HCT116 (cell line): ENCODE measurements around the gene ANTKMT.

Experiments used
- CEBPB ChIP-seq: IDR thresholded peaks from 2 replicates; pipeline ENCODE4 v1.6.1; 2012; ENCODE audit warnings: low read depth
- EGR1 ChIP-seq: IDR thresholded peaks from 2 replicates; pipeline ENCODE4 v1.6.1; 2012; ENCODE audit warnings: low read depth
- ELF1 ChIP-seq: IDR thresholded peaks from 2 replicates; pipeline ENCODE4 v1.6.1; 2012; ENCODE audit warnings: low read depth, borderline replicate concordance
- EZH2 ChIP-seq: fragments of 200-600 bp; sonication (generic); IDR thresholded peaks from 2 replicates; pipeline ENCODE4 v1.6.1; 2017; ENCODE audit warnings: antibody characterized with exemption, mixed run types
- POLR2A ChIP-seq: IDR thresholded peaks from 2 replicates; pipeline ENCODE4 v1.7.0; 2011; ENCODE audit warnings: borderline replicate concordance; ENCODE audit not compliant: insufficient read depth, insufficient read length; ENCODE audit errors: extremely low read depth
- POLR2AphosphoS5 ChIP-seq: IDR thresholded peaks from 2 replicates; pipeline ENCODE4 v1.6.1; 2011; ENCODE audit warnings: mild to moderate bottlenecking, low read depth, low read length, moderate library complexity
- RAD21 ChIP-seq: IDR thresholded peaks from 2 replicates; pipeline ENCODE4 v1.6.1; 2012; ENCODE audit warnings: low read depth, mild to moderate bottlenecking
- SP1 ChIP-seq: IDR thresholded peaks from 2 replicates; pipeline ENCODE4 v1.6.1; 2012; ENCODE audit warnings: low read depth
- ZFX ChIP-seq: fragments of 450-650 bp; IDR thresholded peaks from 2 replicates; pipeline ENCODE4 v1.6.1; 2017
- ZNF274 ChIP-seq: fragments of 200-500 bp; sonication (Bioruptor generic); IDR thresholded peaks from 2 replicates; pipeline ENCODE4 v1.6.1; 2014; ENCODE audit warnings: mild to moderate bottlenecking, low read depth, low read length, inconsistent platforms
- TF ChIP-seq, protein P1 (sequence below), 3 experiments: fragments of 200-600 bp in 1 of 3; sonication (generic) in 1 of 3; IDR thresholded peaks in 2 of 3; conservative IDR thresholded peaks in 1 of 3; 2 replicates each; pipeline ENCODE4 v1.5.1; 2012 to 2017; ENCODE audit warnings: low read depth in 2 of 3, low read length in 2 of 3, antibody characterized with exemption in 1 of 3, borderline replicate concordance in 1 of 3, control low read depth in 1 of 3, mild to moderate bottlenecking in 1 of 3, mixed read lengths in 1 of 3, mixed run types in 1 of 3, moderate library complexity in 1 of 3; ENCODE audit not compliant: insufficient read depth in 1 of 3

DNA sequence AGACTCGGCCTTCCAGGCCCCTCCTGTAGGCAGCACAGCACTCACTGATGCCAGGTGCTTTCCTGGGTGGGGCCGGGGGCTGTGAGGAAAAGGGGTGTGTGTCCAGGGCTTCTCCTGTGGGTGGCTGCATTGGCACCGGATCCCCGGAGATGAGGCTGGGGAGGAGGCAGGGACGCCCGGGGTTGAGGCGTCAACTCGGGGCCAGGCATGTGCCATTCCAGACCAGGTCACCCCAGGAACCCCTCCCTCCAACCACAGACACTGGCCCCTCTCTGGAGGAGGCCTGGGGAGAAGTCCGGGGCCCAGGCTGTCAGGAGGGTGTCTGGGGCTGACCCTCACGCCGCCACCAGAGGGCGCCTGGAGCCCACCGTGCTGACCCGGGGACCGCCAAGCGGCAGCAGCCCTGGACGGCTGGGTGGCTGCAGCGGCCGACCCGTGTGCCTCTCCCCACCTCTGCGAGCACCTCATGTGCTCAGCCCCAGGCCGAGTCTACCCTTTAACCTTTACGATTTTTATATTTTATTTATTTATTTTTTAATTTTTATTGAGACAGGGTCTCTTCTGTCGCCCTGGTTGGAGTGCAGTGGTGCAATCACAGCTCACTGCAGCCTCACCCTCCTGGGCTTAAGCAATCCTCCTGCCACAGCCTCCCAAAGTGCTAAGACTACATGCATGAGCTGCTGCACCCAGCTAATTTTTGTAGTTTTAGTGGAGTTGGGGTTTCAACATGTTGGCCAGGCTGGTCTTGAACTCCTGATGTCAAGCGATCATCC, 9.2 kb upstream of the ANTKMT start:
- TF ChIP-seq, protein P1, sequence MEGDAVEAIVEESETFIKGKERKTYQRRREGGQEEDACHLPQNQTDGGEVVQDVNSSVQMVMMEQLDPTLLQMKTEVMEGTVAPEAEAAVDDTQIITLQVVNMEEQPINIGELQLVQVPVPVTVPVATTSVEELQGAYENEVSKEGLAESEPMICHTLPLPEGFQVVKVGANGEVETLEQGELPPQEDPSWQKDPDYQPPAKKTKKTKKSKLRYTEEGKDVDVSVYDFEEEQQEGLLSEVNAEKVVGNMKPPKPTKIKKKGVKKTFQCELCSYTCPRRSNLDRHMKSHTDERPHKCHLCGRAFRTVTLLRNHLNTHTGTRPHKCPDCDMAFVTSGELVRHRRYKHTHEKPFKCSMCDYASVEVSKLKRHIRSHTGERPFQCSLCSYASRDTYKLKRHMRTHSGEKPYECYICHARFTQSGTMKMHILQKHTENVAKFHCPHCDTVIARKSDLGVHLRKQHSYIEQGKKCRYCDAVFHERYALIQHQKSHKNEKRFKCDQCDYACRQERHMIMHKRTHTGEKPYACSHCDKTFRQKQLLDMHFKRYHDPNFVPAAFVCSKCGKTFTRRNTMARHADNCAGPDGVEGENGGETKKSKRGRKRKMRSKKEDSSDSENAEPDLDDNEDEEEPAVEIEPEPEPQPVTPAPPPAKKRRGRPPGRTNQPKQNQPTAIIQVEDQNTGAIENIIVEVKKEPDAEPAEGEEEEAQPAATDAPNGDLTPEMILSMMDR (IDR thresholded peaks at IDR 0.05 in 2 of 3, conservative IDR thresholded peaks at IDR 0.05 in 1 of 3; ENCODE audit: borderline replicate concordance in 1 of 3, insufficient read depth in 1 of 3, low read depth in 2 of 3, low read length in 2 of 3) = peak in 2 of 3 experiments; percentile 82 to 96; a peak in 4 of 6 replicates
- TF ChIP-seq POLR2AphosphoS5 = no peak
- no peak for TF ChIP-seq POLR2A
- TF ChIP-seq ZNF274 = no peak
- no peak for TF ChIP-seq SP1
- TF ChIP-seq ELF1 = no peak
- TF ChIP-seq CEBPB = no peak
- TF ChIP-seq EZH2 = no peak
- no peak for TF ChIP-seq EGR1
- TF ChIP-seq RAD21 = no peak
- no peak for TF ChIP-seq ZFX
